Activated CD8-positive, alpha-beta T cell treated with anti-CD3 and anti-CD28 coated beads for 36 hours (primary cell): Measurements from ENCODE around the gene CCER1. TPM values are rescaled to one million over a fixed set of nuclear protein-coding genes. Genes with fewer than 3 reads are reported as not detected.

ENCODE experiments used
- ATAC-seq: fragments of 200-7000 bp; cut with Tn5 transposase; one replicate; pipeline ENCODE4 v1.10.0; 2021; ENCODE audit warnings: mild to moderate bottlenecking, moderate library complexity
- CTCF ChIA-PET: fragments of 350-600 bp; sonication (Branson Sonifier 250); formaldehyde crosslinking; loops from one replicate; lab custom pipeline; 2021; ENCODE audit warnings: antibody characterized with exemption; lab: Charles Lee
- POLR2A ChIA-PET: fragments of 350-600 bp; sonication (Branson Sonifier 250); formaldehyde crosslinking; loops from one replicate; lab custom pipeline; 2021; ENCODE audit warnings: antibody characterized with exemption; lab: Charles Lee
- DNase-seq: peaks from one replicate; pipeline ENCODE4 v3.0.0-alpha.2; 2020
- H3K27ac Mint-ChIP-seq: one replicate; pipeline ENCODE4 v1.8.0; 2021; ENCODE audit warnings: mild to moderate bottlenecking, mixed read lengths
- H3K27me3 Mint-ChIP-seq: one replicate; pipeline ENCODE4 v1.8.0; 2021; ENCODE audit warnings: mixed read lengths
- H3K36me3 Mint-ChIP-seq: one replicate; pipeline ENCODE4 v1.8.0; 2021; ENCODE audit warnings: low read depth, mixed read lengths
- H3K4me1 Mint-ChIP-seq: one replicate; pipeline ENCODE4 v1.8.0; 2021; ENCODE audit warnings: low read depth, mixed read lengths
- H3K4me3 Mint-ChIP-seq: one replicate; pipeline ENCODE4 v1.8.0; 2021; ENCODE audit warnings: mild to moderate bottlenecking, moderate library complexity, mixed read lengths
- H3K9me3 Mint-ChIP-seq: one replicate; pipeline ENCODE4 v1.8.0; 2021; ENCODE audit warnings: mixed read lengths
- intact Hi-C: fragments of 100-400 bp; cut with micrococcal nuclease; formaldehyde crosslinking; loops from one replicate; pipeline ENCODE4 v1.10.0; 2022
- total RNA-seq, 2 experiments: library from RNA; stranded (reverse); gene quantifications; one replicate each; pipeline ENCODE4 v1.2.3, GENCODE V29; 2021
- TF ChIP-seq, protein P1 (sequence below): fragments of 200-600 bp; IDR thresholded peaks from one replicate; pipeline ENCODE4 v1.8.0; 2022; ENCODE audit warnings: antibody characterized with exemption, mild to moderate bottlenecking

CCER1 gene
- total RNA-seq, 2 experiments from 2014 or later, result not detected

DNA sequence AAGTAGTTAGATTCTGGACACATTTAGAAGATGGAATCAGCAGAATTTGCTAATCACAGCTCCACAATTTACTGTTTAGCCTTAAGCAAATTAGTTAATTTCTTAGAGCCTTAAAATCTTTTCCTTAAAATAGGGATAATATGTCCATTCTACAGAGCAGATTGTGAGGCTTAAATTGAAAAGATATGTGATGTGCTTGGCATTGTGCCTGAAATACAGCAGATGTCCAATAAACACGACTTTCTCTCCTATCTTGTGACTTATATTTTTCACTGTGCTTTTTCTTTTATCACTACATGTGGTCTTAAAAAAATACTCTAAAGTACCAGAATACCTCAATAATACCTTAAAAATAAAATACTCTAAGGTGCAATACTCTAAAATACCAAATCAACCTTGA lies 30.6 kb downstream of the CCER1 start:
- ChIA-PET CTCF (interaction anchor here (1.4 kb wide), 1 partner anchor 16 kb away, joined by 3 read pairs; no protein-coding TSS in a partner anchor), POLR2A (no interaction called here)
- ATAC-seq, result no peak
- H3K9me3 Mint-ChIP-seq, result peaks cover 5% of the 10 kb centered on the region
- DNase-seq, result no peak
- H3K4me1 Mint-ChIP-seq, result no peaks in the 10 kb centered on the region
- H3K4me3 Mint-ChIP-seq, result no peak overlapping the region
- intact Hi-C loops, result no loop called here
- no peak overlapping the region for H3K27ac Mint-ChIP-seq
- TF ChIP-seq, protein P1, sequence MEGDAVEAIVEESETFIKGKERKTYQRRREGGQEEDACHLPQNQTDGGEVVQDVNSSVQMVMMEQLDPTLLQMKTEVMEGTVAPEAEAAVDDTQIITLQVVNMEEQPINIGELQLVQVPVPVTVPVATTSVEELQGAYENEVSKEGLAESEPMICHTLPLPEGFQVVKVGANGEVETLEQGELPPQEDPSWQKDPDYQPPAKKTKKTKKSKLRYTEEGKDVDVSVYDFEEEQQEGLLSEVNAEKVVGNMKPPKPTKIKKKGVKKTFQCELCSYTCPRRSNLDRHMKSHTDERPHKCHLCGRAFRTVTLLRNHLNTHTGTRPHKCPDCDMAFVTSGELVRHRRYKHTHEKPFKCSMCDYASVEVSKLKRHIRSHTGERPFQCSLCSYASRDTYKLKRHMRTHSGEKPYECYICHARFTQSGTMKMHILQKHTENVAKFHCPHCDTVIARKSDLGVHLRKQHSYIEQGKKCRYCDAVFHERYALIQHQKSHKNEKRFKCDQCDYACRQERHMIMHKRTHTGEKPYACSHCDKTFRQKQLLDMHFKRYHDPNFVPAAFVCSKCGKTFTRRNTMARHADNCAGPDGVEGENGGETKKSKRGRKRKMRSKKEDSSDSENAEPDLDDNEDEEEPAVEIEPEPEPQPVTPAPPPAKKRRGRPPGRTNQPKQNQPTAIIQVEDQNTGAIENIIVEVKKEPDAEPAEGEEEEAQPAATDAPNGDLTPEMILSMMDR, result no peak
- H3K27me3 Mint-ChIP-seq, result peaks cover 2% of the 10 kb centered on the region
- no peaks in the 10 kb centered on the region for H3K36me3 Mint-ChIP-seq

DNA sequence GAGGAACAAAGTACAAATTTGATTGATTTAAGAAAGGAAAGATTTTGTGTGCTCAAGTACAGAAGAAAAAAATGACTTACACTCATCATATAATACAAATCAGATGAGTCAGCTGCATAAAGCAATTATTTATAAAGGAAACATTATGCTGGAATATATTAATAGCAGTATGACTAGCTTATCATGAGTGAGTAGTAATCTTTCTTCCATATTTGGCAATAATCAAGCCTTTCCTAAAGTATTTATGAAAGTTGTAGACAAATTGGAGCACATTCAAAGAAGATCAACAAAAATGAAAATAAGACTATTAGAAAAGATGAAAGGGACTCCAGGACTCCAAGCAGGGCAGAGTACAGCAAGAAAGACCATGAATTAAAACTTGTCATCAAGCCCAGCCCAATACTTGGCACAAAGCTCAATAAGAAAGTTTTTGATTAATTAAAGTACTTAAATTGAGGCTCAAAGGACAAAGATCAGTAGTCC lies 32.8 kb downstream of the CCER1 start:
- POLR2A ChIA-PET, result interaction anchor here (0.7 kb wide), 1 partner anchor 309 kb away, joined by 3 read pairs; no protein-coding TSS in a partner anchor
- H3K4me1 Mint-ChIP-seq, result no peaks in the 10 kb centered on the region

DNA sequence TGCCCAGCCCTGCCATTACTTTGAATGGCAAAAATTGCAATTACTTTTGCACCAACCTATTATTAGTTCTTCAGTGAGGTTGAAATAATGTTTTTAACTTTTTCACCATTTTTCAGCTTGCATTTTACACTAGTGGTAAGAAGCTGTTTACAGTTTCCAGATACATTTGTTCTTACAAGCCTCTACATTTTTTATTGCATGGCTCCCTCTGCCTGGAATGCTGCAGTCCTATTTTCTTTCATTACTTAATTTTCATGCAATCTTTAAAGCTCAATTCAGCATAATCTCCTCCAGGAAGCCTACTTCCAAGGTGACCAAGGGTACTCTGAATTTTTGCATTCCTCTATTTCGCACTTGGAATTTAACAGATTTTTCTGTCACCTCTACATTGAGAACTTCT lies 33.4 kb downstream of the CCER1 start:
- POLR2A ChIA-PET, result no interaction called here

More for the DNA sequence above, 32.8 kb downstream of the CCER1 start:
- CTCF ChIA-PET, result interaction anchor here (0.7 to 1.8 kb wide), 3 partner anchors 18 to 187 kb away, joined by 3 to 6 read pairs (median 3); no protein-coding TSS in a partner anchor
- TF ChIP-seq, protein P1, result no peak
- intact Hi-C loops, result no loop called here
- peaks cover 10% of the 10 kb centered on the region for H3K27me3 Mint-ChIP-seq
- no peak overlapping the region for H3K4me3 Mint-ChIP-seq
- DNase-seq (no peak), ATAC-seq (no peak)
- no peaks in the 10 kb centered on the region for H3K9me3 Mint-ChIP-seq
- H3K27ac Mint-ChIP-seq, result no peak overlapping the region
- H3K36me3 Mint-ChIP-seq, result no peaks in the 10 kb centered on the region

DNA sequence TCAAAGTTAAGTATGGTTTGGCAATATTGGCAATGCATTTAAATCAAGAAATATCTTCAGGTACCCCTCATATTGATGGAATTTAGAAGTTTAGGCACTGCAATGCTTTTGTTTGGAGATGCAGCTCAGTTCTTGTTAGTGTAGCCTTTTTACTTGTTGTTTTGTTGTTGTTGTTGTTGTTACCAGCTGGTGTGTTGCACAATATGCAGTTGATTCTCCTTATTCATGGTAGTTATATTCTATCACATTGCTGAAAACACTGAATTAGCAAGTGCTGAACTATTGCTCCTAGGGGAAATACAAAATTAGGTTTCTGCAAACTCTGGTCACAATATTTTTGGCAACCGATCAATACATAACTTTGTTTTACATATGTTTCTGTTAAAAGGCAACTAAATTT lies 34.8 kb downstream of the CCER1 start:
- ATAC-seq, result no peak
- H3K4me1 Mint-ChIP-seq, result no peaks in the 10 kb centered on the region
- no peak overlapping the region for H3K27ac Mint-ChIP-seq
- ChIA-PET POLR2A (no interaction called here), CTCF (no interaction called here)
- H3K4me3 Mint-ChIP-seq, result no peak overlapping the region
- intact Hi-C loops, result no loop called here
- no peaks in the 10 kb centered on the region for H3K9me3 Mint-ChIP-seq
- H3K36me3 Mint-ChIP-seq, result no peaks in the 10 kb centered on the region
- no peak for DNase-seq
- peaks cover 10% of the 10 kb centered on the region for H3K27me3 Mint-ChIP-seq
- TF ChIP-seq, protein P1, result no peak

More for the DNA sequence above, 33.4 kb downstream of the CCER1 start:
- TF ChIP-seq, protein P1, result no peak
- CTCF ChIA-PET, result interaction anchor here (1.0 to 1.8 kb wide), 2 partner anchors 19 to 25 kb away, joined by 3 to 6 read pairs; no protein-coding TSS in a partner anchor
- no peak for DNase-seq
- intact Hi-C loops, result no loop called here
- Mint-ChIP-seq H3K4me1 (no peaks in the 10 kb centered on the region), H3K27me3 (peaks cover 10% of the 10 kb centered on the region), H3K27ac (no peak overlapping the region), H3K36me3 (no peaks in the 10 kb centered on the region), H3K9me3 (no peaks in the 10 kb centered on the region), H3K4me3 (no peak overlapping the region)
- no peak for ATAC-seq

DNA sequence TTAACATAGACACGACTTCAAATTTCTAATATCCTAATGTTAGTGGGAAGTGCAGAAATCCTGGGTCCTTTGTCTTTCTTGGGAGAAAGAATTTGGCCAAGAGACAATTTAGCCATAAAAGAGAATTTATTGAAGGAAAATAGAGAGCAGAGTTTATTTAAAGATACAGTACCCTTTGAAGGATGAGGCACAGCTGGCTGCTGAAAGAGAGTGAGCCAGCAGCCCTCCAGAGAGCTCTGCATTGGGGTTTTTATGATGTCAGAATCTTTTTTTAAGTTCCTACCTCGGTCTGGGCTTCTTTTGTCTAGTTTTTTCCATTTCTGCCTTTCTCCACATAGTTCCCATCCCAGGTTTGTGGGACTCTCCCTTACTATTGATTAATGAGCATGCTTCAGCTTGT lies 37.5 kb downstream of the CCER1 start:
- CTCF ChIA-PET, result interaction anchor here (0.8 kb wide), 1 partner anchor 23 kb away, joined by 3 read pairs; no protein-coding TSS in a partner anchor
- intact Hi-C loops, result no loop called here
- TF ChIP-seq, protein P1, result no peak
- Mint-ChIP-seq H3K4me3 (no peak overlapping the region), H3K4me1 (no peaks in the 10 kb centered on the region), H3K9me3 (no peaks in the 10 kb centered on the region), H3K36me3 (no peaks in the 10 kb centered on the region), H3K27ac (no peak overlapping the region), H3K27me3 (peaks cover 9% of the 10 kb centered on the region)
- ATAC-seq, result no peak
- no peak for DNase-seq
- POLR2A ChIA-PET, result no interaction called here
